B cell (primary cell): ENCODE results near the gene CCDC30. TPM values are rescaled to one million over a fixed set of nuclear protein-coding genes. Genes with fewer than 3 reads are reported as not detected.
A peak's percentile ranks its signal among the peaks of the same experiment; 100 is the strongest.

Experiments used
- ATAC-seq: fragments of 200-7000 bp; cut with Tn5 transposase; one replicate; pipeline ENCODE4 v1.10.0; 2021; ENCODE audit warnings: low read depth, mild to moderate bottlenecking, moderate number of reproducible peaks, moderate library complexity
- CTCF ChIA-PET: fragments of 350-600 bp; sonication (Branson Sonifier 250); formaldehyde crosslinking; loops from one replicate; lab custom pipeline; 2021; ENCODE audit warnings: antibody characterized with exemption, inconsistent platforms; lab: Charles Lee
- POLR2A ChIA-PET: fragments of 350-600 bp; sonication (Branson Sonifier 250); formaldehyde crosslinking; loops from one replicate; lab custom pipeline; 2021; ENCODE audit warnings: antibody characterized with exemption; lab: Charles Lee
- DNase-seq: peaks from one replicate; pipeline ENCODE4 v3.0.0; 2013
- H2AFZ ChIP-seq: 2 replicates; pipeline ENCODE4 v1.6.1; 2012; ENCODE audit warnings: mild to moderate bottlenecking, low read depth, low read length; ENCODE audit not compliant: insufficient read depth, poor library complexity, severe bottlenecking
- H3K27ac ChIP-seq, 2 donors: 1 replicate in 1 of 2; 2 replicates in 1 of 2; pipeline ENCODE4 v1.5.1; 2012 to 2013; ENCODE audit warnings: low read length in 2 of 2, mild to moderate bottlenecking in 2 of 2, moderate library complexity in 1 of 2
- H3K27me3 ChIP-seq, 4 experiments: fragments of 200-600 bp in 1 of 4; sonication (generic) in 1 of 4; replicated peaks in 1 of 4; 1 replicate in 2 of 4; 2 replicates in 2 of 4; pipeline versions ENCODE4 v1.6.1 to v1.7.0; 2013 to 2016; ENCODE audit warnings: low read length in 3 of 4, mild to moderate bottlenecking in 2 of 4, mixed read lengths in 1 of 4, moderate library complexity in 1 of 4; ENCODE audit not compliant: insufficient read depth in 4 of 4, control insufficient read depth in 3 of 4; ENCODE audit errors: control extremely low read depth in 1 of 4
- H3K36me3 ChIP-seq, 2 experiments: replicated peaks in 1 of 2; 1 replicate in 1 of 2; 2 replicates in 1 of 2; pipeline versions ENCODE4 v1.6.1 to v1.7.1; 2013; ENCODE audit warnings: low read length in 1 of 2; ENCODE audit not compliant: insufficient read depth in 2 of 2, control insufficient read depth in 1 of 2; ENCODE audit errors: control extremely low read depth in 1 of 2, extremely low read depth in 1 of 2
- H3K4me1 ChIP-seq, 2 donors: fragments of 200-600 bp in 1 of 2; sonication (generic) in 1 of 2; 1 replicate in 1 of 2; 2 replicates in 1 of 2; pipeline versions ENCODE4 v1.5.1 to v1.6.1; 2013 to 2017; ENCODE audit warnings: low read length in 2 of 2; ENCODE audit not compliant: control insufficient read depth in 2 of 2, insufficient read depth in 2 of 2
- H3K4me2 ChIP-seq: replicated peaks from 2 replicates; pipeline ENCODE3; 2012; ENCODE audit warnings: mild to moderate bottlenecking, low read depth, low read length; ENCODE audit not compliant: poor library complexity, severe bottlenecking
- H3K4me3 ChIP-seq, 5 experiments: fragments of 200-600 bp in 1 of 5; sonication (generic) in 1 of 5; 1 replicate in 3 of 5; 2 replicates in 2 of 5; pipeline versions ENCODE4 v1.5.1 to v1.7.0; 2011 to 2016; ENCODE audit warnings: low read length in 4 of 5, mild to moderate bottlenecking in 4 of 5, low read depth in 2 of 5, control low read depth in 1 of 5, moderate library complexity in 1 of 5; ENCODE audit not compliant: insufficient read depth in 1 of 5; ENCODE audit errors: control extremely low read depth in 1 of 5, extremely low read depth in 1 of 5
- H3K79me2 ChIP-seq: fragments of 200-600 bp; sonication (generic); one replicate; pipeline ENCODE4 v1.6.0; 2016; ENCODE audit warnings: low read length; ENCODE audit not compliant: control insufficient read depth, insufficient read depth
- H3K9ac ChIP-seq: fragments of 200-600 bp; sonication (generic); 2 replicates; pipeline ENCODE4 v1.6.1; 2017; ENCODE audit warnings: mild to moderate bottlenecking, low read length, moderate library complexity
- H3K9me3 ChIP-seq, 3 donors: one replicate each; pipeline versions ENCODE4 v1.6.1 to v1.7.1; 2013; ENCODE audit warnings: low read length in 2 of 3; ENCODE audit not compliant: control insufficient read depth in 2 of 3, insufficient read depth in 1 of 3; ENCODE audit errors: control extremely low read depth in 1 of 3
- H4K20me1 ChIP-seq: 2 replicates; pipeline ENCODE4 v1.6.0; 2012; ENCODE audit warnings: mild to moderate bottlenecking, low read length; ENCODE audit not compliant: insufficient read depth, control insufficient read depth, poor library complexity, severe bottlenecking
- H3K27ac Mint-ChIP-seq: one replicate; pipeline ENCODE4 v1.8.0; 2021; ENCODE audit warnings: mixed read lengths
- H3K27me3 Mint-ChIP-seq: one replicate; pipeline ENCODE4 v1.8.0; 2021; ENCODE audit warnings: mixed read lengths
- H3K4me1 Mint-ChIP-seq: one replicate; pipeline ENCODE4 v1.8.0; 2021; ENCODE audit warnings: mixed read lengths
- H3K4me3 Mint-ChIP-seq: one replicate; pipeline ENCODE4 v1.8.0; 2021; ENCODE audit warnings: mixed read lengths
- H3K9me3 Mint-ChIP-seq: one replicate; pipeline ENCODE4 v1.8.0; 2022; ENCODE audit warnings: mixed read lengths; ENCODE audit not compliant: insufficient read depth
- CTCF ChIP-seq: fragments of 200-600 bp; IDR thresholded peaks from one replicate; pipeline ENCODE4 v1.8.0; 2022; ENCODE audit warnings: antibody characterized with exemption, mild to moderate bottlenecking
- EZH2 ChIP-seq: IDR thresholded peaks from 2 replicates; pipeline ENCODE4 v1.6.1; 2012; ENCODE audit warnings: borderline replicate concordance, low read depth, mild to moderate bottlenecking, moderate library complexity, low read length; ENCODE audit not compliant: insufficient read depth, poor library complexity, severe bottlenecking
- WGBS: methylation state at CpG from one replicate; pipeline ENCODE4 v1.1.5; 2013; ENCODE audit warnings: missing lambda C conversion rate; ENCODE audit not compliant: insufficient coverage; 5-methylcytosine and 5-hydroxymethylcytosine counted together
- intact Hi-C: fragments of 100-400 bp; cut with micrococcal nuclease; formaldehyde crosslinking; loops from one replicate; pipeline ENCODE4 v1.10.0; 2022
- polyA plus RNA-seq: library from polyadenylated mRNA; depleted of rRNA; stranded (reverse); fragments of >200 nt; gene quantifications from 2 replicates; pipeline ENCODE4 v1.2.3, GENCODE V29; 2012
- total RNA-seq, 2 donors: library from RNA; stranded (reverse); fragments of 120-200 nt in 1 of 2; gene quantifications; 1 replicate in 1 of 2; 2 replicates in 1 of 2; pipeline versions ENCODE4 v1.2.3 to v1.2.4, GENCODE V29; 2013 to 2022

Gene CCDC30
- total and polyA plus RNA-seq, 2 donors (not counting 1 experiment from before 2014, with no cell fraction given) = 1.4 to 7.4 TPM

DNA sequence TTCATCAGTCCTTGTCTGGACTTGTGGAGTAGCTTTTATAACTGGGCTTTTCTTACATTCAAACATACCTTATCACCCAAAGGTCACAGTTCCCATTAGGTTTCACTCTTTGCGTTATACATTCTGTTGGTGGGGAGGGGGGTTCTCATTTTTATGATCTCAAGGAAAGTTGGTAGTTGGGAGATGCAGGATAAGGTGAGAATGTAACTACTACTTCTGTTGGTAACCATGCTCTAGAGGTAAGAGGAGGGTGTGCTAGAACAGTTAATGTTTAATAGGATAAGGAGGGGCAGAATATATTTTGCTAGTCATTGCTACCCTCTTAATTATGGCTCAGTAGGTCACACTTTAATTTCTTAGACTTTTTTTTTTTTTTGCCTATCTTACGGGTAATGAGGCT lies 229.8 kb downstream of the CCDC30 start:
- ChIA-PET CTCF (interaction anchor here (1.1 kb wide), 1 partner anchor 380 kb away, joined by 3 read pairs; no protein-coding TSS in a partner anchor), POLR2A (no interaction called here)
- intact Hi-C loops = no loop called here
- H3K9me3 Mint-ChIP-seq = no peaks in the 10 kb centered on the region
- ATAC-seq (no peak), DNase-seq (no peak)
- Histone ChIP-seq H2AFZ (no peak overlapping the region), H3K9ac (no peak overlapping the region), H3K79me2 (peaks cover 88% of the 10 kb centered on the region), H3K27me3 (no peaks in the 10 kb centered on the region), H3K27ac (no peak overlapping the region), H3K9me3 (no peaks in the 10 kb centered on the region), H3K4me1 (peaks cover 37 to 42% of the 10 kb centered on the region in 2 donors), H4K20me1 (peaks cover 93% of the 10 kb centered on the region), H3K4me3 (no peak overlapping the region), H3K36me3 (peaks cover 6 to 58% of the 10 kb centered on the region in 2 experiments), H3K4me2 (no peak overlapping the region)
- no peaks in the 10 kb centered on the region for H3K27me3 Mint-ChIP-seq
- no peak overlapping the region for H3K4me3 Mint-ChIP-seq
- no CpG with 5 or more reads among the region's 2 CpGs for WGBS
- peaks cover 55% of the 10 kb centered on the region for H3K4me1 Mint-ChIP-seq
- peak overlapping the region; percentile 7 for H3K27ac Mint-ChIP-seq
- TF ChIP-seq CTCF (no peak), EZH2 (no peak)

- Histone ChIP-seq H3K79me2 (peaks cover 43% of the 10 kb centered on the region), H2AFZ (no peak overlapping the region), H3K9me3 (no peaks in the 10 kb centered on the region), H3K9ac (no peak overlapping the region), H3K27me3 (no peaks in the 10 kb centered on the region), H3K27ac (no peak overlapping the region), H3K4me3 (no peak overlapping the region), H4K20me1 (peaks cover 58% of the 10 kb centered on the region), H3K4me2 (no peak overlapping the region), H3K36me3 (peaks cover 5 to 90% of the 10 kb centered on the region in 2 experiments), H3K4me1 (no peaks in the 10 kb centered on the region)
- no peak for TF ChIP-seq CTCF
- TF ChIP-seq EZH2 = no peak
- DNase-seq (no peak), ATAC-seq (no peak)
- Mint-ChIP-seq H3K27me3 (no peaks in the 10 kb centered on the region), H3K4me3 (no peak overlapping the region), H3K4me1 (peaks cover 5% of the 10 kb centered on the region), H3K9me3 (no peaks in the 10 kb centered on the region), H3K27ac (peak overlapping the region; percentile 18)
- WGBS = 100% methylated on average over 2 of the region's 4 CpGs
- CTCF ChIA-PET = no interaction called here
- intact Hi-C loops = no loop called here
- POLR2A ChIA-PET = no interaction called here
These were observed 235.2 kb downstream of the CCDC30 start for GRCh38 chr1:42698081-42698813.
